Measurements from ENCODE around the gene SEPTIN5.
A peak's percentile ranks its signal among the peaks of the same experiment; 100 is the strongest.

The SEPTIN5 gene

GRCh38 chr22:19760058-19760950 is 46.0 kb downstream of the SEPTIN5 start, which contains the start of gene TBX1:
Gene TBX1 (plus strand): TSS chr22:19760778. CDS start chr22:19760844, 66 bp downstream.
- TF ChIP-seq CTCF (IDR thresholded peaks at IDR 0.05; ENCODE audit: extremely low read depth, missing control alignments) = no peak
- DNase-seq (ENCODE audit: low spot score) = peak; percentile 53

GRCh38 chr22:19760951-19761724 is 46.8 kb downstream of the SEPTIN5 start:
- TF ChIP-seq CTCF (IDR thresholded peaks at IDR 0.05; ENCODE audit: extremely low read depth, missing control alignments) = no peak
- peak; percentile 60 for DNase-seq (ENCODE audit: low spot score)

GRCh38 chr22:19761725-19762567 is 47.6 kb downstream of the SEPTIN5 start:
- no peak for DNase-seq (ENCODE audit: low spot score)

GRCh38 chr22:19762568-19763457 is 48.5 kb downstream of the SEPTIN5 start:
- no peak for TF ChIP-seq CTCF (IDR thresholded peaks at IDR 0.05; ENCODE audit: extremely low read depth, missing control alignments)
- no peak for DNase-seq (ENCODE audit: low spot score)

More at GRCh38 chr22:19761725-19762567, 47.6 kb downstream of the SEPTIN5 start:
- no peak for TF ChIP-seq CTCF (IDR thresholded peaks at IDR 0.05; ENCODE audit: extremely low read depth, missing control alignments)

GRCh38 chr22:19763458-19764298 is 49.4 kb downstream of the SEPTIN5 start:
- TF ChIP-seq CTCF (IDR thresholded peaks at IDR 0.05; ENCODE audit: extremely low read depth, missing control alignments) = no peak
- DNase-seq (ENCODE audit: low spot score) = no peak

- no peak for DNase-seq (ENCODE audit: low spot score)
- TF ChIP-seq CTCF (IDR thresholded peaks at IDR 0.05; ENCODE audit: extremely low read depth, missing control alignments) = no peak
Observed at GRCh38 chr22:19764299-19764593, 49.9 kb downstream of the SEPTIN5 start.
